HUES64 (cell line): ENCODE measurements around the gene DCPS.

Experiments used
- H3K27ac ChIP-seq: 2 replicates; pipeline ENCODE4 v1.7.0; 2013; ENCODE audit warnings: low read depth, low read length, inconsistent platforms
- H3K27me3 ChIP-seq: 2 replicates; pipeline ENCODE4 v1.6.1; 2013; ENCODE audit warnings: mild to moderate bottlenecking, low read length; ENCODE audit not compliant: insufficient read depth
- H3K36me3 ChIP-seq: 2 replicates; pipeline ENCODE4 v1.6.1; 2013; ENCODE audit warnings: mild to moderate bottlenecking, low read length; ENCODE audit not compliant: insufficient read depth
- H3K4me1 ChIP-seq: 2 replicates; pipeline ENCODE4 v1.6.1; 2013; ENCODE audit warnings: mild to moderate bottlenecking, low read length, moderate library complexity; ENCODE audit not compliant: insufficient read depth
- H3K4me3 ChIP-seq: 2 replicates; pipeline ENCODE4 v1.5.1; 2013; ENCODE audit warnings: mild to moderate bottlenecking, low read length, moderate library complexity
- H3K9ac ChIP-seq: 2 replicates; pipeline ENCODE4 v1.6.1; 2013; ENCODE audit warnings: mild to moderate bottlenecking, low read depth, low read length
- H3K9me3 ChIP-seq: 2 replicates; pipeline ENCODE4 v1.6.1; 2013; ENCODE audit warnings: low read depth, low read length; ENCODE audit not compliant: insufficient read depth
- WGBS: fragments of 150-250, 120-280 bp; methylation state at CpG from one replicate; pipeline ENCODE4 v1.1.7; 2013; ENCODE audit warnings: missing lambda C conversion rate; 5-methylcytosine and 5-hydroxymethylcytosine counted together

The DCPS gene

GRCh38 chr11:126268708-126269579 lies 34.9 kb upstream of the DCPS start, which contains the start of the genes FOXRED1 and SRPRA:
TSS of gene FOXRED1 (plus strand) at chr11:126269154. CDS start at chr11:126269207, 53 bp downstream.
TSS of gene SRPRA (minus strand) at chr11:126268895. CDS start at chr11:126268804, 91 bp downstream.
- H3K27ac ChIP-seq, result peak within 1 kb of the TSS; percentile 94

DNA sequence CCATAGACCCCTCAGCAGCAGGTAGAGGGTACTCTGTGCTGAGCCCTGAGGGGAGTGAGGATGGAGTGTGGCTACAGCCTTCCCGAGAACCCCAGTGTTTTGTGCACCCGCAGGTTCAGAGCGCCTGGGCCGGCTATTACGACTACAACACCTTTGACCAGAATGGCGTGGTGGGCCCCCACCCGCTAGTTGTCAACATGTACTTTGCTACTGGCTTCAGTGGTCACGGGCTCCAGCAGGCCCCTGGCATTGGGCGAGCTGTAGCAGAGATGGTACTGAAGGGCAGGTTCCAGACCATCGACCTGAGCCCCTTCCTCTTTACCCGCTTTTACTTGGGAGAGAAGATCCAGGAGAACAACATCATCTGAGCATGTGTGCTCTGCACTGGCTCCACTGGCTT lies 26.5 kb upstream of the DCPS start:
- Histone ChIP-seq H3K4me3 (no peak overlapping the region), H3K4me1 (0 out of 2 replicates have a peak, but pooled peaks cover 4% of the 10 kb centered on the region), H3K36me3 (peaks cover 55% of the 10 kb centered on the region), H3K9me3 (no peaks in the 10 kb centered on the region), H3K27me3 (peaks cover 11% of the 10 kb centered on the region), H3K27ac (no peak overlapping the region), H3K9ac (no peak overlapping the region)
- 96% methylated on average over 11 of the region's 11 CpGs for WGBS

More at GRCh38 chr11:126268708-126269579, 34.9 kb upstream of the DCPS start, which contains the start of the genes FOXRED1 and SRPRA:
- no peaks in the 10 kb centered on the region for H3K9me3 ChIP-seq
- WGBS, result under 1% methylated on average over 64 of the region's 64 CpGs
- 0 out of 2 replicates have a peak, but pooled peaks cover 3% of the 10 kb centered on the region for H3K4me1 ChIP-seq
- H3K27me3 ChIP-seq, result no peaks in the 10 kb centered on the region
- peak within 1 kb of the TSS; percentile 76 for H3K4me3 ChIP-seq
- peaks cover 57% of the 10 kb centered on the region for H3K36me3 ChIP-seq
- peak within 1 kb of the TSS; percentile 95 for H3K9ac ChIP-seq

- Histone ChIP-seq H3K27me3 (peaks cover 13% of the 10 kb centered on the region), H3K4me3 (no peak overlapping the region), H3K9ac (no peak overlapping the region), H3K4me1 (0 out of 2 replicates have a peak, but pooled peaks cover 4% of the 10 kb centered on the region), H3K27ac (no peak overlapping the region), H3K36me3 (peaks cover 51% of the 10 kb centered on the region), H3K9me3 (no peaks in the 10 kb centered on the region)
- 95% methylated on average over 4 of the region's 4 CpGs for WGBS
These were observed 26.1 kb upstream of the DCPS start for GRCh38 chr11:126277780-126278179.

DNA sequence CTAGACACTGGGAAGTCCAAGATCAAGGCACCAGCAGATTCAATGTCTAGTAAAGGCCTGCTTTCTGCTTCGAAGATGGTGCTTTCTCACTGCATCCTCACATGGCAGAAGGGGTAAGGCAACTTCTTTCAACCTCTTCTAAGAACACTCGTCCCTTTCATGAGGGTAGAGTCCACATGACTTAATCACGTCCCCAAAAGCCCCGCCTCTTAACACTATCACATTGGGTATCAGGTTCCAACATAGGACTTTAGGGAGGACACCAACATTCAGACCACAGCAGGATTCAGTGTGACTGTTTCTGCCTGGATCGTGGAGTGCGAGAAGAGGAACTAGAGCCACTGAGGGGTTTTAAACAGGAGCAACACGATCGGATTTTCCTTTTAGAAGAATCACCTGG lies 24.7 kb upstream of the DCPS start:
- H3K9ac ChIP-seq, result no peak overlapping the region
- peaks cover 24% of the 10 kb centered on the region for H3K27me3 ChIP-seq
- H3K4me1 ChIP-seq, result peaks cover 9% of the 10 kb centered on the region
- no peaks in the 10 kb centered on the region for H3K9me3 ChIP-seq
- H3K36me3 ChIP-seq, result peaks cover 37% of the 10 kb centered on the region
- WGBS, result 92% methylated on average over 8 of the region's 8 CpGs
- no peak overlapping the region for H3K27ac ChIP-seq
- no peak overlapping the region for H3K4me3 ChIP-seq

- Histone ChIP-seq H3K4me1 (peaks cover 9% of the 10 kb centered on the region), H3K27me3 (peaks cover 24% of the 10 kb centered on the region), H3K27ac (no peak overlapping the region), H3K4me3 (no peak overlapping the region), H3K36me3 (peaks cover 25% of the 10 kb centered on the region), H3K9me3 (no peaks in the 10 kb centered on the region), H3K9ac (no peak overlapping the region)
- 89% methylated on average over 5 of the region's 5 CpGs for WGBS
These were observed 23.3 kb upstream of the DCPS start for GRCh38 chr11:126280595-126280994.

DNA sequence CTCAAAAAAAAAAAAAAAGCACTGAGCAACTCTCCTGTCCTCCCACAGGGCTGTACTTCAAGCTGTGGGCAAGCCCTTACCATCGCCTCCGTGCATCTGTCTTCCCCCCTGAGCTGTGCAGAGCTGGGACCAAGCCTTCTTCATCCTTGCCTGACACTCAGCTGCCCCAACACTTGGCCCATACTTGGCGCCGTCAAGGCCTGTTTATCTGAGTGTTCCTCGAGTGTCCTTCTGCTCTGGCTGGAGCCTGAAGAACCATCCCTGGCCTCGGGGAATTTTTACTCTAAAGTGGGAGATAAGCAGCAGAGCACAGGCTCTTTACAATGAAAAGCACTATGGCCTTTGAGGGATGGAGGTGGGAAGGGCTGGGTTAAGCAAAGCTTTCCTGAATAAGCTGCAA lies 22.6 kb upstream of the DCPS start:
- H3K27ac ChIP-seq, result no peak overlapping the region
- no peaks in the 10 kb centered on the region for H3K9me3 ChIP-seq
- 89% methylated on average over 6 of the region's 6 CpGs for WGBS
- no peak overlapping the region for H3K4me3 ChIP-seq
- H3K36me3 ChIP-seq, result peaks cover 18% of the 10 kb centered on the region
- peaks cover 24% of the 10 kb centered on the region for H3K27me3 ChIP-seq
- peaks cover 9% of the 10 kb centered on the region for H3K4me1 ChIP-seq
- no peak overlapping the region for H3K9ac ChIP-seq

DNA sequence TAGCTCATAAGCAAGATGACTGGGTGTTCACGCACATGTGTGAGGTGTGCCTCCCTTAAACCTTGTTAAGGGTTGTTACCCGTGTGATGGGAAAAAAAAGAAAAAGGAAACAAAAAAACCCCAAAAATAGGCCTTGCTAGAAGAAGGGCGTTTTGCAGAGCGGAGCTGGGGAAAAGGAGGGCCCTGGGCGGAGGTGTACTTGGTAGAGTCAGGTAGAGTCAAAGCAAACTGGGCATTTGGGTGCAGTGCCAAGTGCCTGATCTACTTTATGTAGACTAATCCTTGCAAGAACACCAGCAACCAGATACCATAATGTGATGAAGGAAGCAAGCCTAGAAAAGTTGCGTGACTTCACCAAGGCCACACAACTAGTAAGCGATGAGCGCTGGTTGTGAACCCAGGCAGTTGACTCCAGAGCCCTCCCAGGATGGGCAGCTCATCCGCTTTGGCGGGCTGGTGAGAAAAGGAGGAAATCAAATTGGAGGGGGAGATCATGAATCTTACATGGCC lies 22.1 kb upstream of the DCPS start:
- 94% methylated on average over 10 of the region's 10 CpGs for WGBS
- peaks cover 24% of the 10 kb centered on the region for H3K27me3 ChIP-seq
- peak overlapping the region; percentile 95; the same call in 1 of the 2 replicates for H3K4me3 ChIP-seq
- no peak overlapping the region for H3K27ac ChIP-seq
- no peaks in the 10 kb centered on the region for H3K9me3 ChIP-seq
- peaks cover 9% of the 10 kb centered on the region for H3K4me1 ChIP-seq
- peaks cover 16% of the 10 kb centered on the region for H3K36me3 ChIP-seq
- H3K9ac ChIP-seq, result no peak overlapping the region

- peaks cover 9% of the 10 kb centered on the region for H3K4me1 ChIP-seq
- peak overlapping the region; percentile 74 for H3K9ac ChIP-seq
- H3K36me3 ChIP-seq, result peaks cover 10% of the 10 kb centered on the region
- 15% methylated on average over 13 of the region's 15 CpGs for whole genome bisulfite sequencing
- peak overlapping the region; percentile 95 for H3K4me3 ChIP-seq
- no peak overlapping the region for H3K27ac ChIP-seq
- peaks cover 24% of the 10 kb centered on the region for H3K27me3 ChIP-seq
- no peaks in the 10 kb centered on the region for H3K9me3 ChIP-seq
These were observed 21.5 kb upstream of the DCPS start for GRCh38 chr11:126282361-126282735.

- WGBS, result under 1% methylated on average over 82 of the region's 82 CpGs
- peak within 1 kb of the TSS; percentile 95 for H3K4me3 ChIP-seq
- H3K9ac ChIP-seq, result peak within 1 kb of the TSS; percentile 74
- peak within 1 kb of the TSS; percentile 30; the same call in 1 of the 2 replicates for H3K27ac ChIP-seq
- H3K36me3 ChIP-seq, result peaks cover 4% of the 10 kb centered on the region
- H3K9me3 ChIP-seq, result no peaks in the 10 kb centered on the region
- H3K4me1 ChIP-seq, result peaks cover 9% of the 10 kb centered on the region
- H3K27me3 ChIP-seq, result peaks cover 24% of the 10 kb centered on the region
These were observed 20.9 kb upstream of the DCPS start, which contains the start of gene TIRAP for GRCh38 chr11:126282736-126283591. TSS of gene TIRAP (plus strand) at chr11:126283093. CDS start at chr11:126290895, 7,802 bp downstream.

DNA sequence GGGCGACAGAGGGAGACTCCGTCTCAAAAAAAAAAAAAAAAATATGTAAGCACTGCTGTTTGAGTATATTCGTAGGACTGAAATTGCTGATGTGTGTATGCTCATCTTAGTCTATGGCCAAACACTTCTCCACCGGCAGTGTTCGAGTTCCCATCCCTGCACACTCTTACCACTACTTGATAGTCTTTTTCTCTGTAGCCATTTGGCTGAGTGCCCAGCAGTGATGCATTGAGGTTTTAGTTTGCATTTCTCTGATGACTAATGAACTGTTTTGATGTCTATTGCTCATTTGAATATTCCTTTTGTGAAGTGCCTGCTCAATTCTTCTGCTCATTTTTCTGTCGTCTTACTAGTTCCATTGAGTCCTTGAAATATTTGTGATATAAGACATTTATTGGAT lies 19.0 kb upstream of the DCPS start:
- 92% methylated on average over 5 of the region's 6 CpGs for WGBS
- Histone ChIP-seq H3K9me3 (no peaks in the 10 kb centered on the region), H3K36me3 (no peaks in the 10 kb centered on the region), H3K9ac (no peak overlapping the region), H3K27ac (no peak overlapping the region), H3K4me3 (no peak overlapping the region), H3K27me3 (peaks cover 24% of the 10 kb centered on the region), H3K4me1 (peaks cover 9% of the 10 kb centered on the region)
